HEK293 (cell line): ENCODE results near the gene COL5A3.

Source experiments
- CTCF ChIA-PET: fragments of 350-600 bp; formaldehyde crosslinking; extraction: SDS; loops from one replicate; lab custom pipeline; 2021; ENCODE audit warnings: antibody characterized with exemption; lab: Yijun Ruan, JAX
- POLR2A ChIA-PET: fragments of 300-600 bp; formaldehyde crosslinking; extraction: SDS; loops from one replicate; lab custom pipeline; 2020; ENCODE audit warnings: antibody characterized with exemption, inconsistent platforms; lab: Yijun Ruan, JAX
- H3K27ac ChIP-seq: fragments of 200-500 bp; sonication (Bioruptor generic); 2 replicates; pipeline ENCODE4 v1.5.1; 2014; ENCODE audit warnings: low read depth, low read length, control low read depth, inconsistent platforms; ENCODE audit errors: extremely low read depth
- H3K36me3 ChIP-seq, 2 experiments: fragments of 200-500 bp in 1 of 2; sonication (Bioruptor generic) in 1 of 2; 1 replicate in 1 of 2; 2 replicates in 1 of 2; pipeline ENCODE4 v1.5.1; 2014 to 2017; ENCODE audit warnings: inconsistent platforms in 2 of 2, low read length in 2 of 2; ENCODE audit not compliant: control insufficient read depth in 2 of 2, insufficient read depth in 1 of 2
- H3K4me1 ChIP-seq: fragments of 200-500 bp; sonication (Bioruptor generic); 2 replicates; pipeline ENCODE4 v1.5.1; 2014; ENCODE audit warnings: mild to moderate bottlenecking, low read length, inconsistent platforms; ENCODE audit not compliant: control insufficient read depth, insufficient read depth
- H3K4me3 ChIP-seq: 2 replicates; pipeline ENCODE4 v1.5.1; 2011; ENCODE audit warnings: low read depth, mild to moderate bottlenecking, control low read depth, low read length, moderate library complexity
- H3K9me3 ChIP-seq: fragments of 200-500 bp; sonication (Bioruptor generic); 2 replicates; pipeline ENCODE4 v1.5.1; 2014; ENCODE audit warnings: low read depth, low read length, inconsistent platforms; ENCODE audit not compliant: control insufficient read depth, insufficient read depth
- EGR2 ChIP-seq: fragments of 450-650 bp; formaldehyde crosslinking; IDR thresholded peaks from 2 replicates; pipeline ENCODE4 v1.5.1; 2016; ENCODE audit warnings: low read depth, missing biosample characterization, missing genetic modification characterization
- FEZF1 ChIP-seq: fragments of 450-650 bp; formaldehyde crosslinking; IDR thresholded peaks from 2 replicates; pipeline ENCODE4 v1.5.1; 2016; ENCODE audit warnings: missing biosample characterization, missing genetic modification characterization
- GLIS1 ChIP-seq: fragments of 450-650 bp; formaldehyde crosslinking; IDR thresholded peaks from 2 replicates; pipeline ENCODE4 v1.5.1; 2016; ENCODE audit warnings: missing biosample characterization, missing genetic modification characterization
- HOXC10 ChIP-seq: sonication (generic); formaldehyde crosslinking; IDR thresholded peaks from 2 replicates; pipeline ENCODE4 v1.8.1; 2023; ENCODE audit warnings: mild to moderate bottlenecking, missing genetic modification reagents
- INSM2 ChIP-seq: fragments of 450-650 bp; formaldehyde crosslinking; IDR thresholded peaks from 2 replicates; pipeline ENCODE4 v1.5.1; 2016; ENCODE audit warnings: missing biosample characterization, missing genetic modification characterization
- PRDM4 ChIP-seq: fragments of 450-650 bp; formaldehyde crosslinking; IDR thresholded peaks from 2 replicates; pipeline ENCODE4 v1.5.1; 2017; ENCODE audit warnings: missing biosample characterization, missing genetic modification characterization
- REPIN1 ChIP-seq: fragments of 450-650 bp; formaldehyde crosslinking; IDR thresholded peaks from 2 replicates; pipeline ENCODE4 v1.5.1; 2017; ENCODE audit warnings: missing biosample characterization, missing genetic modification characterization, low read depth
- SCRT1 ChIP-seq: fragments of 450-650 bp; formaldehyde crosslinking; IDR thresholded peaks from 2 replicates; pipeline ENCODE4 v1.5.1; 2016; ENCODE audit warnings: missing biosample characterization, missing genetic modification characterization, borderline replicate concordance
- SP3 ChIP-seq: fragments of 450-650 bp; formaldehyde crosslinking; IDR thresholded peaks from 2 replicates; pipeline ENCODE4 v1.5.1; 2016; ENCODE audit warnings: missing biosample characterization, missing genetic modification characterization
- SP7 ChIP-seq: fragments of 450-650 bp; formaldehyde crosslinking; IDR thresholded peaks from 2 replicates; pipeline ENCODE4 v1.5.1; 2016; ENCODE audit warnings: missing biosample characterization, missing genetic modification characterization
- ZBTB10 ChIP-seq: fragments of 450-650 bp; formaldehyde crosslinking; IDR thresholded peaks from 2 replicates; pipeline ENCODE4 v1.5.1; 2016; ENCODE audit warnings: missing biosample characterization, missing genetic modification characterization
- ZBTB26 ChIP-seq: fragments of 450-650 bp; formaldehyde crosslinking; optimal IDR thresholded peaks from 2 replicates; pipeline ENCODE3; 2016; ENCODE audit warnings: missing biosample characterization, mild to moderate bottlenecking, missing genetic modification characterization
- ZBTB7A ChIP-seq: fragments of 450-650 bp; formaldehyde crosslinking; IDR thresholded peaks from 2 replicates; pipeline ENCODE4 v1.5.1; 2016; ENCODE audit warnings: low read depth, missing biosample characterization, missing genetic modification characterization
- ZEB2 ChIP-seq: fragments of 450-650 bp; formaldehyde crosslinking; IDR thresholded peaks from 2 replicates; pipeline ENCODE4 v1.5.1; 2016; ENCODE audit warnings: missing biosample characterization, missing genetic modification characterization
- ZFHX2 ChIP-seq: fragments of 450-650 bp; formaldehyde crosslinking; conservative IDR thresholded peaks from 2 replicates; pipeline ENCODE4 v1.5.1; 2016; ENCODE audit warnings: missing biosample characterization, missing genetic modification characterization
- ZFP37 ChIP-seq: fragments of 450-650 bp; formaldehyde crosslinking; IDR thresholded peaks from 2 replicates; pipeline ENCODE4 v1.5.1; 2016; ENCODE audit warnings: missing biosample characterization, missing genetic modification characterization
- ZNF138 ChIP-seq: fragments of 450-650 bp; formaldehyde crosslinking; IDR thresholded peaks from 2 replicates; pipeline ENCODE4 v1.5.1; 2016; ENCODE audit warnings: missing biosample characterization, missing genetic modification characterization, borderline replicate concordance
- ZNF248 ChIP-seq: fragments of 450-650 bp; formaldehyde crosslinking; IDR thresholded peaks from 2 replicates; pipeline ENCODE4 v1.5.1; 2017; ENCODE audit warnings: missing biosample characterization, missing genetic modification characterization
- ZNF398 ChIP-seq: fragments of 450-650 bp; formaldehyde crosslinking; IDR thresholded peaks from 2 replicates; pipeline ENCODE4 v1.5.1; 2017; ENCODE audit warnings: missing biosample characterization, missing genetic modification characterization
- ZNF416 ChIP-seq: fragments of 450-650 bp; formaldehyde crosslinking; IDR thresholded peaks from 2 replicates; pipeline ENCODE4 v1.5.1; 2016; ENCODE audit warnings: missing biosample characterization, missing genetic modification characterization
- ZNF501 ChIP-seq: fragments of 450-650 bp; formaldehyde crosslinking; IDR thresholded peaks from 2 replicates; pipeline ENCODE4 v1.5.1; 2016; ENCODE audit warnings: missing biosample characterization, missing genetic modification characterization
- ZNF521 ChIP-seq: fragments of 450-650 bp; formaldehyde crosslinking; IDR thresholded peaks from 2 replicates; pipeline ENCODE4 v1.5.1; 2017; ENCODE audit warnings: missing biosample characterization, mild to moderate bottlenecking, missing genetic modification characterization
- ZNF660 ChIP-seq: fragments of 450-650 bp; IDR thresholded peaks from 2 replicates; pipeline ENCODE4 v1.5.1; 2018; ENCODE audit warnings: missing biosample characterization, mild to moderate bottlenecking, missing genetic modification characterization

COL5A3 gene

GRCh38 chr19:9937001-9937411 is 73.3 kb downstream of the COL5A3 start:
- TF ChIP-seq ZNF248 (tag by site-specific recombination) (no peak), GLIS1 (tag by site-specific recombination) (0 out of 2 replicates have a peak, but pooled peaks have one; percentile 2), ZNF416 (tag by site-specific recombination) (no peak), ZNF521 (no peak), EGR2 (0 out of 2 replicates have a peak, but pooled peaks have one; percentile 6), ZFP37 (no peak), ZFHX2 (tag by site-specific recombination) (0 out of 2 replicates have a peak, but pooled peaks have one; percentile 24), ZNF660 (tag by site-specific recombination) (no peak), PRDM4 (tag by site-specific recombination) (no peak)
- no peaks in the 10 kb centered on the region for H3K9me3 ChIP-seq
- CTCF ChIA-PET = interaction anchor here (1.9 kb wide), 1 partner anchor 63 kb away, joined by 5 read pairs; no protein-coding TSS in a partner anchor
- no peaks in the 10 kb centered on the region for H3K36me3 ChIP-seq
- POLR2A ChIA-PET = no interaction called here
- H3K27ac ChIP-seq = no peak overlapping the region
- no peak overlapping the region for H3K4me3 ChIP-seq
- peaks cover 6% of the 10 kb centered on the region; the same call in 1 of the 2 replicates for H3K4me1 ChIP-seq

GRCh38 chr19:9936326-9937000 is 73.8 kb downstream of the COL5A3 start, which contains the start of gene OLFM2:
Gene OLFM2 (minus strand): TSS chr19:9936515. CDS start chr19:9936366, 149 bp downstream.
- CTCF ChIA-PET = interaction anchor here (1.9 kb wide), 1 partner anchor 64 kb away, joined by 5 read pairs; no protein-coding TSS in a partner anchor
- peaks cover 6% of the 10 kb centered on the region; the same call in 1 of the 2 replicates for H3K4me1 ChIP-seq
- H3K9me3 ChIP-seq = no peaks in the 10 kb centered on the region
- no peak within 1 kb of the TSS for H3K27ac ChIP-seq
- POLR2A ChIA-PET = no interaction called here
- H3K4me3 ChIP-seq = peak within 1 kb of the TSS; percentile 37
- no peaks in the 10 kb centered on the region for H3K36me3 ChIP-seq
- 0 out of 2 replicates have a peak, but pooled peaks have one; percentile 35 for TF ChIP-seq ZNF398
- peak; percentile 30; the same call in 1 of the 2 replicates for TF ChIP-seq EGR2
- TF ChIP-seq ZEB2 (tag by site-specific recombination) = no peak
- 0 out of 2 replicates have a peak, but pooled peaks have one; percentile 39 for TF ChIP-seq ZBTB7A (tag by site-specific recombination)
- TF ChIP-seq ZBTB26 (tag by site-specific recombination) = peak; percentile 4
- TF ChIP-seq ZNF501 (tag by site-specific recombination) = no peak
- TF ChIP-seq GLIS1 (tag by site-specific recombination) = 0 out of 2 replicates have a peak, but pooled peaks have one; percentile 18
- TF ChIP-seq SP3 (tag by site-specific recombination) = 0 out of 2 replicates have a peak, but pooled peaks have one; percentile 14
- no peak for TF ChIP-seq FEZF1
- no peak for TF ChIP-seq INSM2
- no peak for TF ChIP-seq SCRT1 (tag by site-specific recombination)
- TF ChIP-seq SP7 (tag by site-specific recombination) = 0 out of 2 replicates have a peak, but pooled peaks have one; percentile 15
- no peak for TF ChIP-seq REPIN1
- TF ChIP-seq ZNF138 (tag by site-specific recombination) = no peak
- no peak for TF ChIP-seq HOXC10 (CRISPR knock-in tag)
- TF ChIP-seq ZFHX2 (tag by site-specific recombination) = peak; percentile 53
- TF ChIP-seq ZBTB10 (tag by site-specific recombination) = 0 out of 2 replicates have a peak, but pooled peaks have one; percentile 22
